GM10266 (cell line): ENCODE results near the gene ROS1.

Experiments used
- DNase-seq: peaks from one replicate; pipeline ENCODE4 v3.0.0; 2012; ENCODE audit errors: extremely low spot score
- TF ChIP-seq, protein P1 (sequence below): IDR thresholded peaks from 2 replicates; pipeline ENCODE4 v1.5.1; 2012; ENCODE audit warnings: mild to moderate bottlenecking, low read depth; ENCODE audit not compliant: control insufficient read depth, insufficient read depth; ENCODE audit errors: missing control alignments

ROS1 gene

DNA sequence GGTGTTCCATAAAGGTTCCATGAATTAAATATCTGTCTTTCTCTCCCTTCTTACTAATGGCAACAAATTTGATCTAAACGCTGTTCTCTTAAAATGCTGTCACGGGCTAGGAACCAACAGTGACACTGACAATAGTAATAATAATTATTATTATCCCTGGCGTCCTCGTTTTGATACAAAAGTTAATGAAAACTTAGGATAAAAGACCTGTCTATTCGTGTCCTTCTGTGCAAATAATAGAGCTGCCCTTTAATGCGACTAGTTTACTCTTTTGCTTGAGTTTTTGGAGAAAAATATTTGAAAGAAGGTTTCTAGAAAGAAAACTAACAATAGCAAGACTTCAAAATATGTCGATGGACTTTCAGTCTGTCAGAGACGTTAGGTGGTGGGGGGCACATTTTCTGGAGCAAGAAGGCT is 156.1 kb downstream of the ROS1 start:
- DNase-seq = no peak
- TF ChIP-seq, protein P1, sequence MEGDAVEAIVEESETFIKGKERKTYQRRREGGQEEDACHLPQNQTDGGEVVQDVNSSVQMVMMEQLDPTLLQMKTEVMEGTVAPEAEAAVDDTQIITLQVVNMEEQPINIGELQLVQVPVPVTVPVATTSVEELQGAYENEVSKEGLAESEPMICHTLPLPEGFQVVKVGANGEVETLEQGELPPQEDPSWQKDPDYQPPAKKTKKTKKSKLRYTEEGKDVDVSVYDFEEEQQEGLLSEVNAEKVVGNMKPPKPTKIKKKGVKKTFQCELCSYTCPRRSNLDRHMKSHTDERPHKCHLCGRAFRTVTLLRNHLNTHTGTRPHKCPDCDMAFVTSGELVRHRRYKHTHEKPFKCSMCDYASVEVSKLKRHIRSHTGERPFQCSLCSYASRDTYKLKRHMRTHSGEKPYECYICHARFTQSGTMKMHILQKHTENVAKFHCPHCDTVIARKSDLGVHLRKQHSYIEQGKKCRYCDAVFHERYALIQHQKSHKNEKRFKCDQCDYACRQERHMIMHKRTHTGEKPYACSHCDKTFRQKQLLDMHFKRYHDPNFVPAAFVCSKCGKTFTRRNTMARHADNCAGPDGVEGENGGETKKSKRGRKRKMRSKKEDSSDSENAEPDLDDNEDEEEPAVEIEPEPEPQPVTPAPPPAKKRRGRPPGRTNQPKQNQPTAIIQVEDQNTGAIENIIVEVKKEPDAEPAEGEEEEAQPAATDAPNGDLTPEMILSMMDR = no peak

DNA sequence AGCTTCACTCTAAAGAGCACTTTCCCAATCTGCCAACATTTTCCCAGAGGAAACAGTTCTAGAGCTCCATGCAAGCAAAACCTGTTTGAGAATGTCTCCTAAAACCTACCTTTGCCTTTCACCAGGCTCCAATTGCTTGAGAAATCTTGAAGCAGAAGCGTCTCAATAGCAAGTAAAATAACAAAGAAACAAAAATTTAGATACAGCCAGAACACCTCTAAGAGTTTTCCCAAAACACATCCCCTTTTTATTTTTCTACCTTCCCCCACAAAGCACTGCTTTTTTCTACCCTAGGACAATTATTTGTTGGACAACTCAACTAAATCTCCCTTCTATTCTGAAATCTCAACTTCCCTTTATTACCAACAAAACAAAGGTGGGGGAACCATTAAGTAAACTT is 156.8 kb downstream of the ROS1 start:
- TF ChIP-seq, protein P1 = no peak
- DNase-seq = no peak

DNA sequence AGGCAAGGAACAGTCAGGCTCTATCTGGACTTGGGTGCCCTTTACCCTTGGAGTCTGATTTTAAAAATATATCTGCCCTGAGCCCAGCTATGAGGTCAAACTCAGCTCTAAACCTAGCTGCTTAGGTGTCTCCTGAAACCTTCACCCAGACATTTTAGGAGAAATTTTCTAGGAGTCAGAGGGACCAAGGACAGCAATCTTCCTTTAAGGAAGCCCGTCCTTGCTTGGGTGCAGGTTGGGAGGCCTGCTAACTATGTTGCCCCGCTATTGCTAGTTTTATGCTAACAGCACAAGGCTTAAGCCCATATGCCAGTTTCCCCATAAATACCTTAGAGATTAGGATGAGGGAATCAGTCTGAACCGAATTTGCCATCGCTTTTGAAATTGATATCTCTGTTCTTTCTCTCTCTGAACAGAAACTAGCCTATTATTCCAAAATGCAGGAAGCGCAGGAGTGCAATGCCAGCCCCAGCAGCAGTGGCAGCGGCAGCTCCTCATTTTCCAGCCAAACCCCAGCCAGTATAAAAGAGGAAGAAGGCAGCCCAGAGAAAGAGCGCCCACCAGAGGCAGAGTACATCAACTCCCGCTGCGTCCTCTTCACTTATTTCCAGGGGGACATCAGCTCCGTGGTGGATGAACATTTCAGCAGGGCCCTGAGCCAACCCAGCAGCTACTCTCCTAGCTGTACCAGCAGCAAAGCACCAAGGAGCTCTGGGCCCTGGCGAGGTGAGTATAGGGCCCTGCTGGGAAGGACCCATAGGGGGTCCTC is 157.8 kb downstream of the ROS1 start:
- DNase-seq = peak; percentile 38

DNA sequence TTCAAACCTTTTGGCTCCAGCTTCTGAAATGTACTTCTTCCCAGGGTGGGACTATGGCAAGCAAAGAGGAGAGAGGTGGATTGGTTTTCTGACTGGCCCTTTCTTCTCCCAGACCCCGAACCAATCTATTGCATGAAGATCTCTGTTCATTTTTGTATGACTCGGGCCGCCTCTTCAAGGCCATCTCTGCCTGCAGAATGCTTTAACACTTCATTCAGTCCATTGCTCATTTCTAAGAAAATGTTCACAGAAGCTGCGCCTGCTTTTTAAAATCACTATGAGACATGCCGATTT is 158.7 kb downstream of the ROS1 start:
- no peak for DNase-seq
- TF ChIP-seq, protein P1 = no peak

More for the DNA sequence above, 157.8 kb downstream of the ROS1 start:
- TF ChIP-seq, protein P1 = no peak

DNA sequence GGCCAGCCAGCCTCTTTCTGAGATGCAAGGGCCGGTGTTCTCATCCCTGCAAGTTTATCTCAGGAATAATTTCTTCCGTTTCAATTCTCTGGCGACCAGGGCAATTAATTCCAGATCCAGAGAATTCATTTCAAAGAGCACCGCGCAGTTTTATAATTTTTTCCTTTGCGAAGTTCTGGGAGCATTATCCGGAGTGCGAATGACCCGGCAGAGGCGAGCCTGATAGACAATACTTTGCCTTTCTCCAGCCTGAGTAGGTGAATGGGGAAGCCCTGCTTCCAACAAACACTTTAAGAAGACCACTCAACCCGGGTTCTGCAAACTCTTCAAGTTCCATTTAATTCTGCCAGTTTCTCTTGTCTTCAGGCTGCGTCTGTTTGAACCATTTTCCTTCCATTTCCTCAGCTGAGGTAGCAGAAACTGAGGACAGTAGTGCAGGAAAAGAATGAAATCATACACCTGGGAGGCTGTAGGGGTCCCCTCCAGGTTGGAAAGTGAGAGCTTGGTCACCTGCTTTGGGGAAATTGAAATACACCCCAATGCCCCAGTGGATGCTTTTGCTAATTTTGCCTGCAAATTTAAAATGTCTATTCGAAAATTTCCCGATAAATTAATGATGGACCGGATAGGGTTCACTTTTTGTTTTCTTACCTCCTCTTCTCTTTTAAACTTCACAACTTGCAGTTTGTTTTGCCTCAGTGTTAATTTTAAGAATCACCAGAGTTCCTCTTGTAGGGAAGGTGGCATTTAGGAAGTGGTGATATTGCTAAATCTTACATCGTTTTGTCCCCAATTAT is 159.3 kb downstream of the ROS1 start:
- TF ChIP-seq, protein P1 = no peak
- no peak for DNase-seq

DNA sequence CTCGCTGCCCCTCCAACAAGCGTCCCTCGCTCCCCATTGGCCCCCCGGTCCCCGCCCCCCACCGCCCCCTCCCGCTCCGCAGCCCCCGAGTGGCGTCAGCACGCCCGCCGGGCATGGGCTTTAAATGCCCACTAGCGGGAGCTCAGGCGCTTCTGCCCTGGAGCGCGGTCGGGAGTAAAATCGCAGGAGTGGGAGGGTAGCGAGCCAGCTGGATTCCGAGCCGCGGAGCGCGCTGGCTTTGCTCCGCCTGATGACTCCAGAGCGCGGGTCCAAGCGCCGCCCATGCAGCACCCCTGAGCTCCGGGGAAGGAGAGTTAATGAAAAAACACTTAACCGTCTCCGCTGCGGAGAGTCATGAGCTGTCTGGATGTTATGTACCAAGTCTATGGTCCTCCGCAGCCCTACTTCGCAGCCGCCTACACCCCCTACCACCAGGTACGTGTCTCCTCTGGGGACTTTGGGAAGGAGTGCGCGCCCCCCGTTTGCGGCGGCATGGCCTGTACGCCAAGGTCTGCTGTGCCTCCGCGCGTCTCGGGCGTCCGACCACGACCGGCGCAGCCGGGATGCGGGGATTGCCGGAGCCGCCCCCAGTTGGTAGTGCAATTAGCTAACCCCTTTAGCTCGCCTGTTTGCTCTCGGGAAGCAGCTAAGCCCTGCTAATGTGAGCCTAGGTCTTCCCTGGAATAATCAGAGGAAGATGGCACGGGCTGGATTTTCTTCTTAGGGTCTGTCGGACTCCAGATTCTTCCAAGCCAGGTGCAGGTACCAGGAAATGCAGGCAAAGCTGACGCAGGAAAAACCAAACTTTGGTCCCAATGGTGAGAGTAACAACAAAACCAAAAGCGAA is 160.1 kb downstream of the ROS1 start, which contains the start of gene VGLL2:
VGLL2 (plus strand) TSS at position 149 of the 847 bp plus-strand sequence; CDS start at position 355, 206 bp downstream.
- TF ChIP-seq, protein P1 = no peak
- DNase-seq = peak; percentile 43
